Left lung (tissue), 10 donors: Measurements from ENCODE around the gene GDI2. TPM values are rescaled to one million over a fixed set of nuclear protein-coding genes. Genes with fewer than 3 reads are reported as not detected.
A peak's percentile ranks its signal among the peaks of the same experiment; 100 is the strongest.

Experiments
- ATAC-seq: fragments of 200-7000 bp; cut with Tn5 transposase; one replicate; pipeline ENCODE4 v1.9.1; 2020; ENCODE audit warnings: moderate library complexity
- DNase-seq, 4 donors: peaks; one replicate each; pipeline ENCODE4 v3.0.0-alpha.2; 2013 to 2020
- H3K27ac ChIP-seq, 2 donors: fragments of 200-600 bp; sonication (generic) in 1 of 2; one replicate each; pipeline versions ENCODE4 v1.5.0 to v1.8.0; 2020 to 2021
- H3K27me3 ChIP-seq, 2 donors: fragments of 200-600 bp; sonication (generic) in 1 of 2; one replicate each; pipeline versions ENCODE4 v1.5.0 to v1.8.0; 2020 to 2021
- H3K36me3 ChIP-seq, 2 donors: fragments of 200-600 bp; sonication (generic) in 1 of 2; one replicate each; pipeline versions ENCODE4 v1.5.0 to v1.8.0; 2020 to 2021
- H3K4me1 ChIP-seq, 2 donors: fragments of 200-600 bp; one replicate each; pipeline ENCODE4 v1.8.0; 2021
- H3K4me3 ChIP-seq, 2 donors: fragments of 200-600 bp; sonication (generic) in 1 of 2; one replicate each; pipeline versions ENCODE4 v1.5.0 to v1.8.0; 2020 to 2021; ENCODE audit warnings: mild to moderate bottlenecking in 1 of 2
- H3K9me3 ChIP-seq, 2 donors: fragments of 200-600 bp; sonication (generic) in 1 of 2; one replicate each; pipeline versions ENCODE4 v1.5.0 to v1.8.0; 2020 to 2021
- intact Hi-C, 2 donors: fragments of 100-400 bp; cut with DNase I; formaldehyde crosslinking; loops; one replicate each; pipeline versions ENCODE4 v1.11.2 to v1.14.2; 2022
- polyA plus RNA-seq, 6 donors: library from polyadenylated mRNA; unstranded; fragments of 120-200 nt; gene quantifications; one replicate each; pipeline ENCODE4 v1.2.1, GENCODE V29; 2013; ENCODE audit not compliant: insufficient read length in 6 of 6
- total RNA-seq, 2 donors: library from RNA; stranded (reverse); fragmentation: NEBNext Ultra II Directional; extraction: Animal tissue kit (Norgen Biotek cat#: 25700); gene quantifications; one replicate each; pipeline ENCODE4 v1.2.1, GENCODE V29; 2021
- TF ChIP-seq, protein P1 (sequence below), 2 donors: fragments of 200-600 bp; sonication (generic) in 1 of 2; IDR thresholded peaks; one replicate each; pipeline versions ENCODE4 v1.5.0 to v1.8.0; 2021; ENCODE audit warnings: antibody characterized with exemption in 2 of 2
- donor health status: DM: no; HTN: yes; CAD: no.
- donor health status: DM: no; HTN: no; CAD: no.

Gene GDI2
- total and polyA plus RNA-seq, 8 donors: 196 to 304 (median 252) TPM

DNA sequence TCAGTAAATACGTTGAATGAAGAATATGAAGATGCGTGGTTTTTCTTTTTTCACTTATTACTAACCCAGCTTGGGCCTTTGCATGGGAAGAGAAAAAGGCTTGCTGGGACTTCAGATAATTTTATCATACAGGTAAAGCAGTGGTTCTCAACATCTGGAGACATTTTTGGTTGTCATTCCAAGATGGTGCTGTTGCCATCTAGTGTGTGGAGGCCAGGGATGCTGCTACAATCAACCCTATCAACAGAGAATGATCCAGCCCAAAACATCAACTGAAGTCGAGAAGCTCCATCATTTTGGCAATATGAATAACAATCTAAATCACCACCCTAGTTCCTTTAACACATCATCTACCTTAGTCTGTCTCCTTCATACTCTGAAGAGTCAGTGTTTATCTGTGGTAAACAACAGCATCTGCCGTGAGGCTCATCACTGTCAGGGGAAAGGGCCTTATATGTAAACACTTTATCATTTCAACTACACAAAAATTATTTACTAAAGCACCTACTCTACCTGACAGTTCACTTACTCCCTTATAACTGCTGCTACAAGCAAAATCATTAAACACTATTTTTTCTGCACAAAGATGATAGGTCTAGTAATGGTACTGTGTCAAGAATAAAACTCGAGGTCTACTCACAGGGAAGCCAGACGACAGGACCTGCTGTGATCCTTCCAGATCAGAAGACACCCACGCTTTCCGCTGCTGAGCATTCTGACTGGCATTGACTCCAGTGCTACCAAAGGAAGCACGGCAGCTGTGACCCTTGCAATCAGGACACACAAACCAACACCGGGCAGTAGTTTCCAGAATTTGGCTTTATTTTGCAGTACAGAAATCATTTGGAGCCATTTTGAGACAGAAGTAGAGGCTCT, 48.6 kb downstream of the GDI2 start:
- ATAC-seq: no peak
- H3K4me3 ChIP-seq: no peak overlapping the region
- H3K27ac ChIP-seq: no peak overlapping the region
- no peaks in the 10 kb centered on the region for H3K4me1 ChIP-seq
- intact Hi-C loops: no loop called here
- no peaks in the 10 kb centered on the region for H3K27me3 ChIP-seq
- TF ChIP-seq, protein P1, sequence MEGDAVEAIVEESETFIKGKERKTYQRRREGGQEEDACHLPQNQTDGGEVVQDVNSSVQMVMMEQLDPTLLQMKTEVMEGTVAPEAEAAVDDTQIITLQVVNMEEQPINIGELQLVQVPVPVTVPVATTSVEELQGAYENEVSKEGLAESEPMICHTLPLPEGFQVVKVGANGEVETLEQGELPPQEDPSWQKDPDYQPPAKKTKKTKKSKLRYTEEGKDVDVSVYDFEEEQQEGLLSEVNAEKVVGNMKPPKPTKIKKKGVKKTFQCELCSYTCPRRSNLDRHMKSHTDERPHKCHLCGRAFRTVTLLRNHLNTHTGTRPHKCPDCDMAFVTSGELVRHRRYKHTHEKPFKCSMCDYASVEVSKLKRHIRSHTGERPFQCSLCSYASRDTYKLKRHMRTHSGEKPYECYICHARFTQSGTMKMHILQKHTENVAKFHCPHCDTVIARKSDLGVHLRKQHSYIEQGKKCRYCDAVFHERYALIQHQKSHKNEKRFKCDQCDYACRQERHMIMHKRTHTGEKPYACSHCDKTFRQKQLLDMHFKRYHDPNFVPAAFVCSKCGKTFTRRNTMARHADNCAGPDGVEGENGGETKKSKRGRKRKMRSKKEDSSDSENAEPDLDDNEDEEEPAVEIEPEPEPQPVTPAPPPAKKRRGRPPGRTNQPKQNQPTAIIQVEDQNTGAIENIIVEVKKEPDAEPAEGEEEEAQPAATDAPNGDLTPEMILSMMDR (IDR thresholded peaks at IDR 0.05): no peak
- no peaks in the 10 kb centered on the region for H3K9me3 ChIP-seq
- H3K36me3 ChIP-seq: peaks cover 0 to 95% of the 10 kb centered on the region in 2 donors
- no peak for DNase-seq

DNA sequence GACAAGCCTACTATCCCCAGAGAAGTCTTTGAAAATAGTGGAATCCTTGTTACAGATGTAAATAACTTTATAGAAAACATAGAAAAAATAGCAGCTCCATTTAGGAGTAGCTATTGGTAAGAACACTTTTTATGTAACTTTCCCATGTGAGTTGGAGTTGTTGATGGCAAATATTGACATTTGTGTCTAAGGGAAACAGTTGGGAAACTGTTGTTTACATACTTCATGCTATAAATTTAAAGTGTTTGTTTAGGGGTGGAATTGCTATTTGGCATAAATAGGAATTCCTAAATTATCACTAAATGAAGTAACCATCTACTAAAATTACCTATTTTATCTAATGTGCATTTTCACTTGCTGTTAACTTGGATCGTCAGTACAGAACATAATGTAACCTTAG, 50.7 kb downstream of the GDI2 start:
- Histone ChIP-seq H3K27me3 (no peaks in the 10 kb centered on the region), H3K4me3 (no peak overlapping the region), H3K36me3 (peaks cover 0 to 95% of the 10 kb centered on the region in 2 donors), H3K9me3 (no peaks in the 10 kb centered on the region), H3K27ac (no peak overlapping the region), H3K4me1 (no peaks in the 10 kb centered on the region)
- TF ChIP-seq, protein P1 (IDR thresholded peaks at IDR 0.05): no peak
- peak; percentile 22 for ATAC-seq
- no peak for DNase-seq
- intact Hi-C loops: no loop called here

DNA sequence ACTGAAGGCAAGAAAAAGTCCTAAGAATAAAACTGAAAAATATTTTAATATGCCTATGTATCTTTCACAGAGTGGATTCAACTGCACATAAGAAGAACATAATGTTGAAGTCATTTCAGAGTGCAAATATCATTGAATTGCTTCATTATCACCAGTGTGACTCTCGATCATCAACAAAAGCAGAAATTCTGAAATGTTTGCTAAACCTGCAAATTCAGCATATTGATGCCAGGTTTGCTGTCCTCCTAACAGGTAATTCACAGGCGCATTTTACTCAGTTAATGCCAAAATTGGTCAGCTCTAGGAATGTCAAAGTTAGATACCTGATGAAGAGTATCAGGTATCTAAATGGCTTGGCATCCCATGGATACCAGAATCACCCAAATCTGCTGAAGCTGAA, 52.0 kb downstream of the GDI2 start:
- TF ChIP-seq, protein P1 (IDR thresholded peaks at IDR 0.05): no peak
- DNase-seq (no peak), ATAC-seq (no peak)
- H3K27ac ChIP-seq: no peak overlapping the region
- H3K27me3 ChIP-seq: no peaks in the 10 kb centered on the region
- H3K9me3 ChIP-seq: no peaks in the 10 kb centered on the region
- H3K4me1 ChIP-seq: no peaks in the 10 kb centered on the region
- peaks cover 0 to 95% of the 10 kb centered on the region in 2 donors for H3K36me3 ChIP-seq
- no peak overlapping the region for H3K4me3 ChIP-seq
- intact Hi-C loops: no loop called here

DNA sequence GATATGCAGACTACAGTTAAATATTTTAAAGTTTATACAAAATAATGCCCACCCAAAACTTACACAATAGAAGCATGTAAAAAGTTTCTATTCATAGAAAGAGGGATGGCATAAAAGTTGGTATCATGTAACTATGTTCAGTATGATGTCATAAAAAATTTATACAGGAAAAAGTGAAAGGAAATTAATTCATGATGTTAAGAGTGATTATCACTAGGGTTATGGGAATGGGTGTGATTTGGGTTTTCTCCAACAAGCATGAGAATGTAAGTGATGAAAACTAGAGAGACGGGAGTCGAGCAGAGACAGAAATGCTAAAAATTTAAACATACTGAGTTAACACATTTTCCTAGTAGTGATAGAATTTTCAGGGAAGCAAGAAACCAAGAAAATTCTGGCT, 52.7 kb downstream of the GDI2 start:
- intact Hi-C loops: no loop called here
- Histone ChIP-seq H3K27ac (no peak overlapping the region), H3K4me1 (no peaks in the 10 kb centered on the region), H3K27me3 (no peaks in the 10 kb centered on the region), H3K4me3 (no peak overlapping the region), H3K9me3 (no peaks in the 10 kb centered on the region), H3K36me3 (peaks cover 0 to 94% of the 10 kb centered on the region in 2 donors)
- TF ChIP-seq, protein P1 (IDR thresholded peaks at IDR 0.05): no peak
- ATAC-seq (no peak), DNase-seq (no peak)

DNA sequence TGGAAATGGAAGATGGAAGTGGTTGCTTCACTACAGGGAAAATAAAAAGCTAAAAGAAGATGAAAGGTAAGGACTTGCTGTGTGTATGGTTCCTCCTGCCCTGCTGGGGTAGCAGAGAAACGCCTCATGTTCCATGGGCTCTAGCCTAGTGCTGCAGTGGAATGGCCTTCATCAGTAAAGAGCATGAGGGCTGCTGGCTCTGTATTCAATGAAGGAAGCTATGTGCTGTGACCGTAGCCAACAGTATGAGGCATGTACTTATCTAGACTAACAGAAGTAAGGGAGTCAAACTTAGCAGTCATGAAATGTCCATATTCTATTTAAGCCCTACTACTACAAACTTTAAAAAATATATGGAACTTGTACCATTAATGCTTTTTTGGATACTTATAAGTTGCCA, 54.3 kb downstream of the GDI2 start:
- ATAC-seq (no peak), DNase-seq (no peak)
- Histone ChIP-seq H3K9me3 (no peaks in the 10 kb centered on the region), H3K4me1 (no peaks in the 10 kb centered on the region), H3K27ac (no peak overlapping the region), H3K4me3 (no peak overlapping the region), H3K36me3 (peaks cover 0 to 80% of the 10 kb centered on the region in 2 donors), H3K27me3 (no peaks in the 10 kb centered on the region)
- intact Hi-C loops: no loop called here
- TF ChIP-seq, protein P1 (IDR thresholded peaks at IDR 0.05): no peak
